Measurements from ENCODE around the gene STC2. TPM values are rescaled to one million over a fixed set of nuclear protein-coding genes. Genes with fewer than 3 reads are reported as not detected.
"Not testable (repeated sequence)": the region's sequence is repeated elsewhere in the genome, so short reads cannot be mapped to it uniquely, and the experiment has no call there.

The STC2 gene
- total RNA-seq, 1 donor from 2014 or later, result 8.8 TPM

- DNase-seq (ENCODE audit: low spot score), result no peak
Measured at GRCh38 chr5:173296737-173297676, 31.2 kb downstream of the STC2 start.

- no peak for DNase-seq (ENCODE audit: low spot score)
Measured at GRCh38 chr5:173295796-173296195, 32.4 kb downstream of the STC2 start.

GRCh38 chr5:173294673-173295320, 33.4 kb downstream of the STC2 start:
- DNase-seq (ENCODE audit: low spot score), result no peak

- peak; percentile 82 for DNase-seq (ENCODE audit: low spot score)
Measured at GRCh38 chr5:173293817-173294672, 34.2 kb downstream of the STC2 start.

GRCh38 chr5:173291722-173292658, 36.2 kb downstream of the STC2 start:
- no peak for DNase-seq (ENCODE audit: low spot score)

- no peak for DNase-seq (ENCODE audit: low spot score)
Measured at GRCh38 chr5:173290477-173291131, 37.6 kb downstream of the STC2 start.

- no peak for DNase-seq (ENCODE audit: low spot score)
Measured at GRCh38 chr5:173289372-173289771, 38.8 kb downstream of the STC2 start.

- DNase-seq (ENCODE audit: low spot score), result no peak
Measured at GRCh38 chr5:173288632-173289031, 39.6 kb downstream of the STC2 start.

- DNase-seq (ENCODE audit: low spot score), result no peak
Measured at GRCh38 chr5:173287086-173287485, 41.1 kb downstream of the STC2 start.

- not testable (repeated sequence) for DNase-seq (ENCODE audit: low spot score)
Measured at GRCh38 chr5:173284343-173284958, 43.8 kb downstream of the STC2 start.

GRCh38 chr5:173283318-173284288, 44.6 kb downstream of the STC2 start:
- peak; percentile 81 for DNase-seq (ENCODE audit: low spot score)

- DNase-seq (ENCODE audit: low spot score), result no peak
Measured at GRCh38 chr5:173282916-173283315, 45.3 kb downstream of the STC2 start.

- no peak for DNase-seq (ENCODE audit: low spot score)
Measured at GRCh38 chr5:173281910-173282309, 46.3 kb downstream of the STC2 start.

GRCh38 chr5:173279166-173279565, 49.0 kb downstream of the STC2 start:
- no peak for DNase-seq (ENCODE audit: low spot score)

GRCh38 chr5:173278641-173279040, 49.6 kb downstream of the STC2 start:
- DNase-seq (ENCODE audit: low spot score), result no peak

- DNase-seq (ENCODE audit: low spot score), result no peak
Measured at GRCh38 chr5:173278172-173278571, 50.0 kb downstream of the STC2 start.

GRCh38 chr5:173274771-173275170, 53.4 kb downstream of the STC2 start:
- DNase-seq (ENCODE audit: low spot score), result no peak

GRCh38 chr5:173271419-173271818, 56.8 kb downstream of the STC2 start:
- no peak for DNase-seq (ENCODE audit: low spot score)
